GM19023 (cell line): ENCODE data around the gene USH2A.
A peak's percentile ranks its signal among the peaks of the same experiment; 100 is the strongest.

Experiments used
- ATAC-seq: cut with Tn5 transposase; IDR thresholded peaks from one replicate; pipeline ENCODE4 v1.9.1; 2021; ENCODE audit warnings: mild to moderate bottlenecking, moderate library complexity; ENCODE audit not compliant: unreplicated experiment

The USH2A gene

DNA sequence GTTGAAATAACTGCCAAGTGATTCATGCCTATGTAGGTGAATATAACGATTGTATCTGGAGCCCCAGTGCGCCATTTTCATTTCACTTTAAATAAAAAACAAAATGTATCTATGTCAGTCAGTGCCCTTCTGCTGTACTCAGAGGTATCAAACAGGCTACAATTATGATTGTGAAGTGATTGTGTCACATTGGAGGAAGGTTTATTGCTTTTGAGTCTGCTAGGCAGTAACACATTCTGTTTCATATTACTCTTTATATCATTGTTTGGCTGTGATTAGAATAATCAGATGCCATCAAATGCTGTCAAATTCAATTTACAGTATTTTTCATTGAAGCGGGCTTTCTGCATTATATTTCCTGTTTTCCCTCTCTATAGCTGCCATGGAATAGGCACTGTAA, 684.2 kb downstream of the USH2A start:
- no peak for ATAC-seq

DNA sequence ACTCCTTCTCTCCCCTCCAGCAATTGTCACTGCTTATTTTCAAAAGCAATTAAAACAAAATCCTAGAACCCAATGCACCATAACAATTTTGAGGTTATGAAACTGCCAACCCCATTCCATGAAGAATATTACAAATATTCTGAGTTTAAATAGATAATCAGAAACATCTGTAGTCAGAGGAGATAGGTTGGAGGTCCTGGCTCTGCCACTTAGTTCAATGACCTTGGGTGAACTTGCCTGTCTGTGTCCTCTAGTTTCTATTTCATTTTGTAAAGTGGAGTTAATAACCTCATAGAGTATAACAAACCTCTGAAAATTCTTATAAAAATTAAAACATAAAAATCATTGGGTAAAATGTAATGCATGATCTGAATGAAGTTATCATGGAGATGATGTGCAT, 691.5 kb downstream of the USH2A start:
- no peak for ATAC-seq

DNA sequence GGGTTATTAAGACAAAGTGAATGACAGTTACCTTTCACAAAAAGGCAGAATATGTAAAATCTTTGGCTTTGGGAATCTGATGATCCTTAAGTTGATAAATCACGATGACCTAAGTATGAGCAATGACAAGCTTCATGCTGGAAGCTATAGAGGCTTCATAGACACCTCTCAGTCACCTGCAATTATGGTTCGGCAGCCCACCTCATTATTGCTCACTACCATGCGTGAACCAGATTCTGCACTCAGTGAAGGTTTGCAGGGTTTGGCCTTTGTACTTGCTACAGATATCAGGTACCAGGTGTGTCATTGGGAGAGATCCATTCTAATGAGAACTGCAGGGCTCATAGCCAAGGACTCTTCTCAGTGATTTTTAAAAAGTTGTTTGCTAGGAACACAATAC, 692.6 kb downstream of the USH2A start:
- ATAC-seq = no peak

DNA sequence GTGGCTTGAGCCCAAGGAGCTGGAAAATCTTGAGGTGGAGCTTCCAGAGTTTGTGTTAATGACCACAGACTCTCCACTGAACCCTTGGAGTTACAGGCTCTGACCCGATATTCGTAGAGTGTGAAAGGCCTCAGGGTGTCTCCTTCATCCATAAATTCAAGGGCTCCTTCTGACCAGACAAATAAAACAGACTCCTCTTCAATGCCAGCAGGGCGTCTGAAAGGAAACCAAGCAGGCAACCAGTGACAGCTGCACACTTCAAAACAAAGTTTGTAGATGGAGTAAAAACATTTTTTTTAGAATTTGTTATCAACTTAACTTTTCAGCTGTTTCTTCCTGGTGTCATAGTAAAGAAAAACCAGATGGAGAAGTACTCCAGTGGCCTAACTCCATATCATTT, 695.1 kb downstream of the USH2A start:
- ATAC-seq = no peak

DNA sequence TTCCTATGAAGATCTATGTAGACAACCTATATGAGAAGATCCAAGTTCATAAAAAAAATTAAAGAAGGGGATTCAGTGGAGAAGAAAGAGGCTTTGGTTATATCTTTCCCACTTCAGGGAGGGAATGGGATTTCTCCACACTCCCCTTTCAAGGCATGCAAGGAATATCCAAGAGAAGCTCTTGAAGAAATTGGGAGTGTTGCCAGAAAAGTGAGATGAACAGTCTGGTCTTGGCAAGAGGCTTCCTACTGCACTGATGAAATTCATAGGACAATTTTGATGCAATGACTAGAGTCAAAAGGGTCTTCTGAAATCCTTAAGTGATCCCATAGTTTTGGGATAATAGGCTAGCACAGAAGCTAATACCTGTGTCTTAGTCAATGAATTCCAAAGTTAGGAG, 703.1 kb downstream of the USH2A start:
- ATAC-seq = no peak

DNA sequence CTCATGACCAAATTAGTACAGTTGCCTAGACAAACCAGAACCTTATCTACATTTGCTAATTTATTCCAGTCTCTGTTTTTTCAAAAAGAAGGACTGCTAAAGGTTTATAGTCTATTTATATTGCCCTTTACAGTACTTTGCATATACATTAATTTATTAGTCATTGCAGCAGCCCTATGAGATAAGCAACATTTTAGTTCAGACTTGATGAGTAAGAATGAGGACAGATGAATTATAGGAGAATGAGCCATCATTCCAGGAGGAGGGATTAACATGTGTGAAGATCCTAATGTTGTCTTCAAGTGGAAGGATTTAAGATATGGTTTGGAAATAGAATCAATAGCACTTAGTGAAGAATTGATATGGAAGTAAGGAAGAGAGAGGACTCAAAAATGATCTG, 703.7 kb downstream of the USH2A start:
- ATAC-seq = no peak

DNA sequence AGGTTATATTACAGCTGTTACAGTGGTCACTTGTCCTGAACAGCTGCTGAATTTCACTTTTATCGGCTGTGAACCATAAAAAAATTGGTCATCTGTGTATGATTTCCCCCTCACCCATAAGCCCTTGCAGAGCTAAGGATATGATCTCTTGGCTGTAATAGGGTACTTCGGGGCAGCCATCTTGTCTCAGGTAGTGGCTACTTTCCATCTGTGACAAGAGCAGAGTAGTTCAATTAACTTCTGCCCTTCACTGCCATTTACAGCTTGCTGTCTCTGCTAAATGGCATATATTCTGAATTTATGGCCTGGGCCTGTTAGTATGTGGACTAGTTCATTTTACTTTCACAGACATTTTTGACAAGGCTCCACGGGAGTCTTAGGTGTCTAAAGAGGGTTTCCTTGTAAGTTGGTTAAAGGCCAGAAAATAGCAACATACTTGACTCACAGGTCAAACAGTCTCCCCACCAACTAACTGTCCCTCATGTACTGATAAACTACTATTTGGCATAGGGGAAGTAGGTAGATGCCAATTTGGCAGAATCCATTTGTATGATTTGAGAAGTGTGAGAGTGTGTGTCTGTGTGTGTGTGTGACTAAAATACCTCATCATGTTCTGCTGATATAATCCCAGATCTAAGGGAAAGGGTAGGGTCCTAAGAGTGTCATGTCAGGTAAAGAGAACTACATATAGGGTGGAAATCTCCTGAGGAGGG, 704.5 kb downstream of the USH2A start:
- no peak for ATAC-seq

DNA sequence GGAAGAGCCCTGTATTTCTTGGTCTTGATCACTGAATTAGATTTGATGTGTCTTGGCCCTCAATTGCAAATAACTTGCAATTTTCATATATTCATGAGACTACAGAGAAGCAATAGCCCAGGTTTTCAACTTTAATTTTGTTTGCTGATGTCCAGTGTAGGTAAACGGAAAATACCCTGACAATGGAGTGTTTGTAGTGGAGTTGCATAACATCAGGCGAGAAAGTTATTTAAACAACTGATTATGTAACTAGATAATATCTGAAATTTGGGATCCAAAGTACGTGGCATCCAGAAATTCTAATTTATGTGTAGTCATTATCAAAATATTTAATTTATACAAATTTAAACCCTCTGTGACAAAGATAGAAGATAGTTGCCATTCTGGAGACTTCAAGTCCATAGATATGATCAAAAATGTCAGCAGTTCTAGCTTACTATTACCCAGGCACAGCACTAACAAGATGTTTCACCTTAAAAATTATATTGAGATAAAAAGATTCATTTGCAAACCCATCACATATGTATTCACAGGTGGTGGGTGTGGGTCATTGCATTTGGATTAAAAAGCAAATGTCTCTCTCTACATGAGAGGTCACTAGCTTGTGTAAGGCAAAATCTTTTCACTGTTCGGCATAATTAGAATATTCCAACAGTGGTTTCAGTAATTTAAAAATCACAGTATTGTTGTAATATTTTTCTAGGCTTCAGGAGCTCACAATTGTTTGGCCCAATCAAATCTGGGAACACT, 705.4 kb downstream of the USH2A start:
- ATAC-seq = no peak

DNA sequence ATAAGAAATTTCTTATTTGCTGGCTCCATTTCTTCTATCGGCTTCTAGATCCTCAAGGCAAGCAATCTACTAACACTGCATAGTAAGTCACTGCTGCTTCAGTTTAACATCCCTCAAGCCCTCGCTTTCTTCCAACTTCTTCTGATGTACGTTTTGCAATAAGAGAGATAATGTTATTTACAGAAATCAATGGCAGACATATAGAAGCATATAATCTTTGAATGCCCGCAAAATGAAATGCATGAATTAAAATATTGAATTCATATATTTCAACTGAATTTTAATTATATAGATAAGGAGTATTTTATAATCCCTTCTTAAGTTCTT, 712.4 kb downstream of the USH2A start:
- no peak for ATAC-seq

DNA sequence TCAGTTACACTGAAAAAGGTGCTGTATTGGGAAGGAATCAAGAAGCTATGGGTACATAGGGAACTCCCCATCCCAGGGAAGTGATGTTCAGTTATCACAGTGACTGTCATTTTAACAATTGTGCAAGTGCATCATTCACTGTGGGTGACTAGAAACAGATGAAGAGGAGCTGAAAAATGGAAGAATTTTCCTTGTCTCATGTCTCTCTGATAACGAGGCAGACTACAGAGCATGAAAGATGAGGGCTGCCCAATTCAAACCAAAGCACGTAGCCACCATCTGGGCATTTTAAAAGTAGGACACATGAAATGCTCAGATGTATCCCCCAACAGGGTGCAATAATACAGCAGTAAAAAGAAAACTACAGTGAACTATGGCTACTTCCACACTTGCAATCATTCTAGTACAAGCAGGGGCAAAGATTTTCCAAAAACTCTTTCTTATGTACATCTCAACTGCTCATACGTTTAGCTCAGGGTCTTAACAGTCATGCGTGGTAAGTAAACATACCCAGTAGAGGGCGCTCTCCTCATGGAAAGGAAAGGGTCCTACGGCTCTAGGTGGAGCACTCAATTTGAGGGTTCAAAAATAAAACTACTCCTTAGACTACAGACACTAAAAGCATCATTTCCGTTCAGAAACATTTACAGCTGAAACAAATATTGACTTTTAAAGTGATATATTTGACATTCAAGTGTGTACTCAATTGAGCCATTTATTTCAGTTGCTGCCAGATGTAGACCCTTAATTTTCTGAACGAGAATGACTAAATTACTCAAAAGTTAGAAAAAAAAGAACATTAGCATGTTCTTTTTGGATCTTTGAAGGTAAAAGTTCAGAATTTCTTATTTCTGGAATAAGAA, 713.0 kb downstream of the USH2A start:
- peak; percentile 74 for ATAC-seq

DNA sequence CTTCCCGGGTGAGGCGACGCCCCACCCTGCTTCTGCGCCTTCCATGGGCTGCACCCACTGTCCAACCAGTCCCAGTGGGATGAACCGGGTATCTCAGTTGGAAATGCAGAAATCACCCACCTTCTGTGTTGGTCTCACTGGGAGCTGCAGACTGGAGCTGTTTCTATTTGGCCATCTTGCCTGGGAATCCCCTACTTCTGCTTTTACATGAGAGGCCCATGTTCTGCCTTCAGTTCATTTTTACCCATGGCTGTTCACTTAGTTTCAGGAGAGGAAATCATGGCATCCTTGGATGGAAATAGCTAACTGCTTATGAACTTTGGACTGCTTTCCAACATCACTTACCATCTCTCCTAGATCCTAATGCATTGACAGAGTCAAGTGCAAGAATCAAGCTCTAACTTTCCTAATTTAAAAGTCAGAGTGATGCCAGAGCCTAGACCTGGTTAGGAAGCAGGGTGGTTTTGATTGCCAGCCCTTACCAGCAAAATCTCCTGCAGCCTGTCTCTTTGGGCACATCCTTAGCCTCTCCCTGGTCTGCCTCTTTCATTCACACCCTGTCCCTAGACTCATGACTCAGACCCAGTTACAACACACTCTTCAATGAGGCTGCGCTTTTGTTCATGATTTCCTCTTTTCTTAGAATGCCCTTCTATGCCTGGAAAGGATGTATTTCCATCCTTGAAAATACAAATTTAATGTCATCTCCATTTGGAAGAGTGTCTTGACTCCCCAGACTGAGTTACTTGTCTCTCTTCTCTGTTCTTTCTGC, 719.0 kb downstream of the USH2A start:
- ATAC-seq = no peak

DNA sequence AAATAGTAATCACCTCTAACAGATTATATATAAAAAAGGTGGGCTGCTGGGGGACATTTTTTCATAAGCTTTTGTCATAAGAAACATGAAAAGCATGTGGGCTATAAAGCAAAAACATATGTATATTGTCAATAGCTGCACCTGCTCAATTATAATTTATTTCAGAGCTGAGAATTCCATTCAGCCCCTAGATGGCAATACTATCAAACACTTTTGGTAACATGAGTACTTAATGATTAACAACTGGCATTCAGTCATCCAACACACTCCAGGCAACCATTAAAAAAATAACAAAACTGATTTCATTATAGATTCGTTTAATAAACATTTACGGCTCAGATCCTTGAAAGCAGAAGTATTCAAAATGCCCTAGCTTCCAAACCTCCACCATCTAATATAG, 741.0 kb downstream of the USH2A start:
- no peak for ATAC-seq

DNA sequence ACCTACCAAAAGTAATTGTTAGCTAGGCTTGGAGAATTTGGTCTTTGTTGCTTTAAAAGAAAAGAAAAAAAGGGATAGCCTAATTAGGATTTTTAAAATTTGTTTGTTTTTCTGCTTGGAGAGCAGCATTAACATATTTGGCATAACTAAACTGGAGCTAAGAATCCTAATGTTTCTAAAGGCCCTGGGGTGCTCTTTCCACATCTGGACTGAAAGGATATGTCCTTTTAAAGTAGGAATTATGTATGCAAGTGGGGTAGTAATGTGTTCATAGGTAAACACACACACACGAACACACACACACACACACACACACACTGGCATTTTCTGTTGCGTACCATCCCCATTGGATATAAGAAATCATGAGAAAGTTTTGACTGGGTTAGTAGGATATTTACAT, 742.2 kb downstream of the USH2A start:
- no peak for ATAC-seq

DNA sequence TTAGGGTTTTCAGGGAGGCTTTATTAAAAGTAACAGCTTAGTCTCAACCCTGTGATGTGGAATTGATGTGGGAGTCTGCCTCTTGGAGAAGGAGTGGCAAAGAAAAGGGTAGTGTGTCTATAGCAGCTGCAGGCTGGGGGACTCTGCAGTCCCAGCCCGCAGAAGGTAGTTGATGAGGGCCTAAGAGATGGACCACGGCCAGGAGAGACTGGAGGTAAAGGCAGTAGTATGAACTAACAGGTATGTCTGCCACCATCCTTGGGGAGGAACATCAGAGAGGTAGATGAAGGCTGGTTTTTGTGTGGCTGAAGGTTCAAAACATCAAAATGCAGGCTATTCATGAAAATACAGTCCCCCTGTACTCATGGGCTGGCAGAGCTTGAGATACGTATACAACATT, 744.0 kb downstream of the USH2A start:
- no peak for ATAC-seq

DNA sequence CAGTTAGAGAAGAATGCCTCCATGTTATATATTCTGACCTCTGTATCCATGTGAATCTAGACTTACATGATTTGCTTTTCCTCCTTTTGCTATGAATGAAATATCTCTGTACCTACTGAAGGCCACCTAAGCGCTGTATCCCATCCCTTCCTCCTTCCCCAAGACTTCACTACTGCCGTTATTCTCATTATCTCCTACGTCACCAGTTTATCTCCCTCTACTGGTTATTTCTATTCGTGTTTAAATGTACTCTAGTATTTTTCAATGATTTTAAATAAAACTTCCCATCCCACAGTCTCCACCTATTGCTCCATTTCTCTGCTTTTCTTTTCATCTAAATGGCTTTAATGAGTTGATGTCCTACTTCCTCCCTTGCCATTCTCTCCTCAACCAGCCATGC, 746.1 kb downstream of the USH2A start:
- no peak for ATAC-seq

DNA sequence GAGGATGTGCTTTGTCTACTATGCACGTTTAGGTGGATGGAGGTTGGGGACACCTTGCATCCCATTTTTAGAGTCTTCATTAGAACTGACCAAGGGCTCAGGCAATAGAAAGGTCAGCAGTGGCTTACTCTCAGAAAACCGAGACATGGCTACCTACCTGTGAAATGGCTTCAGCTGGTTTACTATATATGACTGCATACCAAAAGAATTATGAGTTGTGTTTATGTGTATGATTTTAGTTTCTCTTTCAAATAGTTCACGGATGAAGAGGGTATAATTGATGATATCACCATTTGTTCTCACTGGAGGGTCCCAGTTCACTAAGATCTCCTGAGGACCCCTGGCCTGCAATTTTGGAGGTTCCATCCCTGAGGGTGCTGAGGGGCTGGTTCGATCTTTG, 749.3 kb downstream of the USH2A start:
- no peak for ATAC-seq

DNA sequence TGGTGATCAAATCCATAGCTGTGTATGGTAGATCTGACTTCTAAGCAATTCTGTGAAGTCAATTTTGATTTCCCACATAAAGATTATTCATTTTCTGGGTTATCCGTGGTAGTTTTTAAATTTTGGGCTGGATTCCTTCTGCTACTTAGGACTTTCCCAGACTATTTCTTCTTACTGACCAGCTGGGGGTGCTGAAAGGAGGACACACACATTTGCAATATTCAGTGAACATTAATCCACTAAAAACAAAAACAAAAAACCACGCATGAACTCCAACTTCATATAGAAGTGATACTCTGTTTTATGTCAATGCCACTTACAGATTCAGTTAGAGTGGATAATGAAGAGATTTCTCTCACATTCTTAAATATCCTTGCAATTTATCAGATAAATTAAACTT, 750.8 kb downstream of the USH2A start:
- no peak for ATAC-seq

DNA sequence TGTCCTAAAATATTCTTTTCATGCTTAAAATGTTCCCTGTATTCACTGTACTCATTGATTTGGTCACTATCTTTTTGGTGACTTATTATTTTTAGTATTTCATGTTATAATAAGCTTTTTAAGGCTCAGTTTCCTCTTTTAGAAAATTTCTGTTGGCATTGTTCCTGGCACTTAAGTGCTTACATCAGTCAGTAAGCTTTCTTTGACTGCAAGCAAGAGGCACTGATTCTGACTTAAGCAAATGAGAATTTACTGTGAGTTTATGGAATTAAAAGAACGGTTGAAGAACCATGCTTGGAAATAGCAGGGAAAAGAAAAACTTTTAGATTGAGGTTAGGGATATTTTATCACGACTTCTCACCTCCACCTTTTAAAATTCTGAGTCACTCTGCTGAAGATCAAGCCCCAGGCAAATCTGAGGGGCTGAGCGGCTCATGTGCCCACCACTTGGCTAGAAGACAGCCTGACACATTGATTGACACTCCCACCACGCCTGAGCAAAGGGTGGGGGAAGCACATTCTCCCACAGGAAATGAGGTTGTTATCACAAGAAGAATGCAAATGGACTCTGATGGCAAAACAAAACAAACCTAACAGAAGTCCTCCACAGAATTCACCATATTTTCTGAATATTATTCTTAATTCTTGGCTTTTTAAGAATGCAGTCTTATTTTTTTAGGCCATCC, 753.3 kb downstream of the USH2A start:
- ATAC-seq = no peak

DNA sequence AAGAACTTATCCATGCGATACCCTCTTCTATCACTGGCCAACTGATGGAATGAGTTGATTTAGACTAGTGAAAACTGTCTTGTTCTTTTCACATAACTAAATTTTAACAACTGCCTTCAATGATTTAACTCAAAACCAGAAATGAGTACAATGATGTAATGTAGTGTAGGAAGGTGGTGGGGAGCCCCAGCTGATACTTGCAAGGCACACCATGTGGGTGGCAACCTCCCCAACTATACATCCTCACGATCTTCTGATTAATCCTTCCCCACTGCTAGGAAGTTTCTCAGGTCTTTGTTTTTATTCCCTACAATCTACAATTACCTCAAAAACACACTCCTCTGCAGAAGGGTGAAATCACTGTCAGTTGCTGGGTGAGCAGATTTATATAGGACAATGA, 755.5 kb downstream of the USH2A start:
- no peak for ATAC-seq

DNA sequence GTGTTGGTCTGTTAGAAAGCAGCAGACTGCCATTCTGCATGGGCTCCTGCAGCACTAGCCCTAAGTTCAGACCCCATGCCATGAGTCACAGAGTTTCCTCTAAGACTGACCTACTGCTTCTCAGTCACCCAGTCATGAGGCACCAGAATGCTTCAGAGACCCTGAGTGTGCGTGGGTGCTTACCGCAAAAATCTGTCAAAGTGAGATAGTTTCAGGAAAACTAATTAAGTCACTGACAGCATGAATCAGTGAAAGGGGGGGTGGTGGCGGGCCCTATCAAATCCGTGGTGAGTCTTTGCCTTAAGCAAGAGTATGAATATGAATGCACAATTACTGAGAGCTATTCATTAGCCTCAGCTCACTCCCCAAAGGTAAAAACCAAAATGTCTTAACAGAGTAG, 758.0 kb downstream of the USH2A start:
- no peak for ATAC-seq

DNA sequence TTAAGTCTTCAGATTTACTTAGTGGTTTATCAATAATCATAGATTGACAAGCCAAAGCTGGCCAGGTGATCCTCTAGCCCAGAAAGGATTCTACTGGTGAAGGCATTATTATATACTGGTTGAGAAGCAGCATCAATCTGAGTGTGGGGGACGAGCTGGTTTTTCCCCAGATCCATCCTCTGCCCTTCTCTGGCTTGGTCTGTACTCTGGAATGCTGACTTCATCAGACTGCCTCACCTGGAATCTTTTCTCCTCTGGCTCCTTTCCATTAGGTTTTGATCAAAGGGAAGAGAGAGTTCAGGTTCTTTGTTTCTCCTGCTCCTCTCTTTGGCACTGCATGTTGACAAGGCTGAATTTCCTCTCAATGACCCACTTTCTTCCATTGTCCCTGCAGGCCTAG, 762.2 kb downstream of the USH2A start:
- ATAC-seq = no peak
